Measurements from ENCODE around the gene MRPS25.
A peak's percentile ranks its signal among the peaks of the same experiment; 100 is the strongest.

The MRPS25 gene

DNA sequence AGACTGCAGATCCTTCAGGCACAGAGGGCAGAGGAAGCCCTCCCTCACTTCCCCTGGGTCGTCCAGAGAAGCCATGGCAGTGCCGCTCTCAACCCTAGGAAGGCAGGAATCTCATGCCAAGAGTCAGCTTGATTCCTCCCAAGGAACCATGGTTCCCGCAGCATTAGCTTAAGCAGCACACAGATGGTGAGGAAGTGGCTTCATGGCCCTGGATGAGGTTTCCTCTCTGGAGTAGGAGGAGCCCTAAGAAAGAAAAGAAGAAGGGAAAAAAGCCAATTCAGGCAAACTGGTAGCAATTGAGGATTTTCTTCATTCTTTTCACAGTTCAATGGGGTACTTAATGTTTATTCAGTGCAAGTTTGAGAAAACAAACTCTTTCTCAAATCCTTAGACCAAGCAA is 30.9 kb upstream of the MRPS25 start:
- H3K4me3 ChIP-seq (ENCODE audit: low read length), result no peak overlapping the region
- no peak for TF ChIP-seq ZNF274 (IDR thresholded peaks at IDR 0.05; ENCODE audit: low read depth, low read length)

DNA sequence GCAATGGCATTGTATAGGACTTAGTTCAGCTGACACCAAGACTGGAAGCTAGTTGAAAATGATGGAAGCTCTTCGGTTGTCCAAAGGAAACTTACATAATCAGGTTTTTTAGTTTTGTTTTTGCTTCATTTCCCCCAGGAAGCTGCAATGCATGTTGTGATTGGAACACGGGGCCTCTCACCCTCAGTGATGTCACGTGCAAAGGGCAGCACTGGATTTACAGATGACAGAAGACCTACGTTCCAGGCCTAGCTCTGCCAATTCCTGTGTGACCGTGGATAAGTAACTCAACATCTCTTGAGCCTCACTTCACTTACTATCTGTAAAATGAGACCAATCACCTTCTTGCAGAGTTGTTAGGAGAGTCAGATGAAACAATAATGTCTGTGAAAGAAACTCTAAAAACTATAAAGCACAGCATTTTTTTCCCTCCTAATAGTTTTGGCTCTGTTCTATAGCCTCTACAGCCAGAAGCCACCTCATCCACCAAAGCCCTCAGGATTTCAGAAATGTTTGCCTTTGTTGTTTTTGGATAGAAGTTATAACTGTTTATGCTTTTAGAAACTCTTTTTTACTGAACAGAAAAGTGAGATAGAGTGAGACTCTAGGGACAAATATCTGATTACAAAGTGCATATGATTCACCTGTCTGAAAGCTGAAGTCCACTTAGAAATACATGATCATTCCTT is 29.2 kb upstream of the MRPS25 start:
- no peak for TF ChIP-seq ZNF274 (IDR thresholded peaks at IDR 0.05; ENCODE audit: low read depth, low read length)
- no peak overlapping the region for H3K4me3 ChIP-seq (ENCODE audit: low read length)

DNA sequence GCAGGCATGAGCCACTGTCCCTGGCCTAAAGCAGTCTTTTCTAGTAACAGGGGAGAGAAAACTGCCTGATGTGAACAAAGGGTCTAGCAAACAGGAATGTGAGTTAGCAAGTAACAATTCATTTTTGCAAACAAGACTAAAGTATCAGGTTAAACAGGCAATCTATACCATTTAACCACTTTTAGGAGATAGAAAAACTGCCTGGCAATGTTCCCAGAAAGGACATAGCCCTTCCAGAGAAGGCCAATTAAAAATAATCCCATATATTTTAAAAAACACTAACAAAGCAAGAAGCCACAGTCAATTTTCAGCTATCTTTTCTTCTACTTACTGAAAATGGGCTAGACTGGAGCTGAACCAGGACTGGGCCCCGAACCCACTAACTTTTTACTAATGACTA is 27.6 kb upstream of the MRPS25 start:
- no peak overlapping the region for H3K4me3 ChIP-seq (ENCODE audit: low read length)
- TF ChIP-seq ZNF274 (IDR thresholded peaks at IDR 0.05; ENCODE audit: low read depth, low read length), result no peak

DNA sequence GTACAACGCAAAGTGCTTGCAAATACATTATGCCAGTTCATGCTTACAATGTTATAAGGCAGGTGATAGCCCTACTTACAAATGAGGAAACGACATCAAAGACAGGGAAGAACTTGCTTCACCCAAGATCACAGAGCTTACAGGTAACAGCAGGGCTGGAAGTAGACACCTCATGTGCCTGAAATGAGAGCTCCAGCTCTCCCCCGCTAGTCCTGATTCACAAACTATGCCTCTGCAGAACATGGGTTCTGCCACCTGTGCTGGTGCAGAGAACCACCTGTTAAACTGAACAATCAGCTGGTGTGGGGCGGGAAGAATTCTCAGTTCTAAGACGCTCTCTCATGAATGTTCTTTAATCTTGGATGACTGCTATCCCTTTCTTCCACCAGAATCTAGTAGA is 26.5 kb upstream of the MRPS25 start:
- TF ChIP-seq ZNF274 (IDR thresholded peaks at IDR 0.05; ENCODE audit: low read depth, low read length), result no peak
- H3K4me3 ChIP-seq (ENCODE audit: low read length), result no peak overlapping the region

DNA sequence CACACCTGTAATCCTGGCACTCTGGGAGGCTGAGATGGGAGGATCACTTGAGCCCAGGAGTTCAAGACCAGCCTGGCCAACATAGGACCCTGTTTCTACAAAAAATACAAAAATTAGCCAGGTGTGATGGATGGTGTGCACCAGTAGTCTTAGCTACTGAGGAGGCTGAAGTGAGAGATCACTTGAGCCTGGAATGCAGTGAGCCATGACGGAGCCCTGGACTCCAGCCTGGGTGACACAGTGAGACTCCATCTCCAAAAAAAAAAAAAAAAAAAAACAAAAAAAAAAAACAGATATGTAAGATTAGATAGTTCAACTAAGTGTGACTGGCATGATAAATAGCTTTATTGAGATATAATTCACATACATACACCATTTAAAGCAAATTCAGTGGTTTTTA is 24.1 kb upstream of the MRPS25 start:
- TF ChIP-seq ZNF274 (IDR thresholded peaks at IDR 0.05; ENCODE audit: low read depth, low read length), result no peak

DNA sequence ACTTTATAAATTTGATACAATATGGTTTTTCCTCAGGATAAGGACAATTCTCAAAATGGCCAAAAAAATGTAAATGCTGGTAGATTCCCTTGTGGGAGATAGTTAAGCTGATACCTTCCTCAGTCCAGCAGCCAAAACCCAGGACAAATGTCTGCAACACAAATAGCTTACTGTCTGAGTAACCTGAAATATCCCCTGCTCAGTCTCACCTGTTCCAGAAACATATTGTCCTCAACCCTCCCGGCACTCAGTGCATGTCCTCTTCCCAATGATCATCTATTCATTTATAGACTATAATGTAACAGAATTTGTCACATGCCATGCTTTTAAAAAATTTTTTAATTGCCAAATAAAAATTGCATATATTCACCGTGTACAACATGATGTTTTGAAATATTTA is 21.6 kb upstream of the MRPS25 start:
- no peak for TF ChIP-seq ZNF274 (IDR thresholded peaks at IDR 0.05; ENCODE audit: low read depth, low read length)
- H3K4me3 ChIP-seq (ENCODE audit: low read length), result no peak overlapping the region

More for the DNA sequence above, 24.1 kb upstream of the MRPS25 start:
- no peak overlapping the region for H3K4me3 ChIP-seq (ENCODE audit: low read length)

DNA sequence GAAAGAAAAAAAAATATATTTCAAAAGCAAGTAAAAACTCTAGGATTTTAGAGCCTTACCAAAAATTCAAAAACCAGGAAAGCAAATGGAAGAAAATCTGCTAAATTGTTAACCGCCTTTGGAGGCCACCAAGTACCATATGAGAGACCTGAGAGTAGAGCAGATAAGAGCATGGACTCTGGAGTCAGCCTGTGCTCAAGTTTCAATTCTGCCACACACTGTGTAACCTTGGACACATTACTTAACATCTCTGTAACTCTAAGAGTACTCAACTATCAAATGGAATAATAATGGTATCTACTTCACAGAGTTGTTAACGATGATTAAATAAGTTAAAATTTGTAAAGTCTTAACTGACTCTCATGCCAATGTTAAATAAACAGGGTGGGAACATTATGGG is 21.1 kb upstream of the MRPS25 start:
- H3K4me3 ChIP-seq (ENCODE audit: low read length), result no peak overlapping the region
- TF ChIP-seq ZNF274 (IDR thresholded peaks at IDR 0.05; ENCODE audit: low read depth, low read length), result no peak

DNA sequence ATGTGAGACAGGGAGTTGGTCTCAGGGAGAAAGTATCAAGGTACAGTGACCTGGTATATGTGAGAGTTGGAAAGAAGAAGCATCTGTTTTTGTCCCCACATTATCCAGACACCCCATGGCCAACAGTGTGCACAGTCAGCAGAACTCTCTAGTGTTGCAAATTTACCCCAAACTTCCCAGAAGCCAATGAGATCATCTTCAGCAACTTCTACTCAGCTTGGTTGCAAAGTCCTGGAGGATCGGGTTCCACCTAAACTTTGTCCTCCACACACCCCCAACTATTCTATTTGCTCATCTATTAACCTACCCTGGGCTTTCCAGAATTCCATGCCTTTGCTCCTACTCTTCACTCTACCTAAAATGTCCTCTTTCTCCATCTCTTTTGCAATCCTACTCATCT is 18.1 kb upstream of the MRPS25 start:
- TF ChIP-seq ZNF274 (IDR thresholded peaks at IDR 0.05; ENCODE audit: low read depth, low read length), result no peak

DNA sequence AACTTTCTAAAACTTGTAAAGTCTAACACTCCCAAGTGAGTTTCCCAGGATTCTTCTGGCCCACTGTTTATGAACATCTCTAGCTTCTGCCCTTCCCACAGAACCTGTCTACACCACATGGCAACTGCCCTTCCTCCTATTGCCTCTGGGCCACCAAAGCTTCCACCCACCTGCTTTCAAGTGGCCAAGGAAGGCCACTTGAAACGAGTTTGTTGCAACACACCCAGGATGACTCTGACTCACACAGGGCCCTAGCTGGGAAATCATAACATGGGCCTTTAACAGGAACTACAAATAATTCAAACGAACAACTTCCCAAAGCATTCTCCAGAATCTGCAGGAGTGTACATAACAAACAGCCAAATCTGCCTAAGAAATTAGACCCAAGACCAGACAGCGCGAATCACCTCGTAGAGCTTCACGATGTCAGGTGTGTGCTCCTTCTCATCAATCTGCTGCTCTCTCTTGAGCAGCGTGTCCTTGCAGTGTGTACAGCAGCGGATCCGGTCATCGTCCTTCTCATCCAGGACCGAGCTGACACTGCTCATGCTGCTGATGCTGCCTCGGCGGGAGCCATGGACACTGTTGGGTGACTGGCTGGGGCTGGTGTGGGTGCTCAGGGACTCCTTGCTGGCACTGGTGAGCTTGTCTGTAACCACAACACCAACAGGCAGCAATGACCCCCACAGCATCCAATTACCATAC is 17.0 kb upstream of the MRPS25 start:
- H3K4me3 ChIP-seq (ENCODE audit: low read length), result no peak overlapping the region
- TF ChIP-seq ZNF274 (IDR thresholded peaks at IDR 0.05; ENCODE audit: low read depth, low read length), result no peak

More for the DNA sequence above, 18.1 kb upstream of the MRPS25 start:
- no peak overlapping the region for H3K4me3 ChIP-seq (ENCODE audit: low read length)

DNA sequence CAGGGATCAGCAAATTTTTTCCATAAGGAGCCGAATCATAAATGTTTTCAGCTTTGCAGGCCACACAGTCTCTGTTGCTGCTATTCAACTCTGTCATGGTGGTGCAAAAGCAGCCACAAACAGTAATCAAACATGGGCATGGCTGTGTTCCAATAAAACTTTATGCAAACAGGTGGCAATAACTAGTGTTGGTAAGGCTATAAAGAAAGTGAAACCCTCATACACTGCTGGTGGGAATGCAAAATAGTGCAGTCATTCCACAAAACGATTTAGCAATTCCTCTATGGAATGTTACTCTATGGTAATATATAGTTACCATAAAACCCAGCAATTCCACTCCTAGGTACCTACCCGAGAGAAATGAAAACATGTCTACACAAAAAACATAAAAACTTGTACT is 14.0 kb upstream of the MRPS25 start:
- no peak overlapping the region for H3K4me3 ChIP-seq (ENCODE audit: low read length)
- no peak for TF ChIP-seq ZNF274 (IDR thresholded peaks at IDR 0.05; ENCODE audit: low read depth, low read length)

DNA sequence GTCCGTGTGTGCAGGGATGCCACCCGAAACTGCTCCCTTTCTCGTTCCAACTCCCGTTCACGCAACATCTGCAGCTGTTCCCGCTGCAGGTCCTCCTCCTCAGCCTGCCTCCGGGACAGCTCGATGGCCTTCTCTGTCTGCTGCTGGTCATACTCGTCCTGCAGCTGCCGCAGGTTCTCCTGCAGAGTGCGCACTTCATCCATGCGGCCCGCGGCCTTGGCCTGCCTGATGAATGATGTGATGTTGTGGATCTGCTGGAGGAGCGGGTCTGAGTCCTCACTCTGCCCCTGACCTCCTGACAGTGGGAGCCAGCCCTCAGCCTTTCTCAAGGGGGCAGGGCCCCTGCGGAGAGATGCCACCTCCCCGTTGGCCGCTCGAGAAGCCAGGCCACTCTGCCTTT is 9.4 kb upstream of the MRPS25 start:
- no peak for TF ChIP-seq ZNF274 (IDR thresholded peaks at IDR 0.05; ENCODE audit: low read depth, low read length)
- H3K4me3 ChIP-seq (ENCODE audit: low read length), result no peak overlapping the region

DNA sequence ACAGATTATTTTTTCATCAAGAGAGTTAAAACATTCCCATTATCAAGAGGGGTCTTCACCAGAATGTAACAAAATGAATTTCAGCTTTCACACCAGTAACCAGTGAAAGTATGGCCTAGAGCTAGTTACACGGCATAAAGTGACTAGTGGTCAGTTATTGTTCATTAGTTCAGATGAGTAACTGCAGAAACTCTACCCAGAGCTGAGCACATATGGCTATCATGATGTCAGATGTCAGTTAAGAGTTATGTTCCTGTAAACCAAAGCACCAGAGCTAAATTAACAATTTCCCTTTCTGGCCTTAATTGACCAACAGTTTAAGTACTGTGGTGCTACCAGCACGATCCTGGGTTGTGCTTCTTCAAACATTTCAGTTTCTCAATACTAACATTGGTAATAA is 6.6 kb upstream of the MRPS25 start:
- TF ChIP-seq ZNF274 (IDR thresholded peaks at IDR 0.05; ENCODE audit: low read depth, low read length), result no peak
- no peak overlapping the region for H3K4me3 ChIP-seq (ENCODE audit: low read length)

DNA sequence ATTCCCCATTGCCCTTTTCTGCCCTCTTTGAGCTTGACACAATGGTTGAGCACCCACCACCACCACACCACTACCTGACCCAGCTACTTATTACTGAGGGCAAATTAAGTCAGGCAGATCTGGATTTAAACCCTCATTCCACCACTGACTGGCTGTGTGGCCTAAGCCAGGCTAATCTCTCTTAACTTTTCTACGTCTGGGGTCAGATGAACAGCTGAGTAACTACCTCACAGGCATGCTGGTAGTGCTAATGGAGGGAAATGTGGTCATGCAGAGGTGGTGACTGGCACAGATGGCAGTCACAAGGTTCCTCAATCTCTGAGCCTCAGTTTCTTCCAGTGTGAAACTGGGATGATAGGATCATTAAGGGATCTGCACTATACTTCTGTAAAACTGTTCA is 4.3 kb upstream of the MRPS25 start:
- TF ChIP-seq ZNF274 (IDR thresholded peaks at IDR 0.05; ENCODE audit: low read depth, low read length), result no peak
- H3K4me3 ChIP-seq (ENCODE audit: low read length), result no peak overlapping the region

DNA sequence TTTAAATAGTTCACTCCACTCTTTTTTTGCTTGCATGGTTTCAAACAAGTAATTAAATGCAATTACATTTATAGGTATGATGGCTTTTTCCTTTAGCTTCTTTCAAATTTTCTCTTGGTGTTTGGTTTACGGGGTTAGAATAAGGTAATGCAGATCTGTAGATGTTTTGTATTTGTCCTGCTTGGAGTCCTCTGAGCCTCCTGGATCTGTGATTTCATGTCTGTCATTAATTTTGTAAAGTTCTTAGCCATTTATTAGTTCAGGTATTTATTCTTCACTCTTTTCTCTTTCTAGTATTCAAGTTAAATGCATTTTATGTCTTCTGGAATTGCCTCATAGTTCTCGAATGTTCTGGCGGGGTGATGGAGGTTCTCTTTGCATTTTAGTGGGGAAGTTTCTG is 1.4 kb upstream of the MRPS25 start:
- no peak for TF ChIP-seq ZNF274 (IDR thresholded peaks at IDR 0.05; ENCODE audit: low read depth, low read length)
- H3K4me3 ChIP-seq (ENCODE audit: low read length), result no peak overlapping the region

DNA sequence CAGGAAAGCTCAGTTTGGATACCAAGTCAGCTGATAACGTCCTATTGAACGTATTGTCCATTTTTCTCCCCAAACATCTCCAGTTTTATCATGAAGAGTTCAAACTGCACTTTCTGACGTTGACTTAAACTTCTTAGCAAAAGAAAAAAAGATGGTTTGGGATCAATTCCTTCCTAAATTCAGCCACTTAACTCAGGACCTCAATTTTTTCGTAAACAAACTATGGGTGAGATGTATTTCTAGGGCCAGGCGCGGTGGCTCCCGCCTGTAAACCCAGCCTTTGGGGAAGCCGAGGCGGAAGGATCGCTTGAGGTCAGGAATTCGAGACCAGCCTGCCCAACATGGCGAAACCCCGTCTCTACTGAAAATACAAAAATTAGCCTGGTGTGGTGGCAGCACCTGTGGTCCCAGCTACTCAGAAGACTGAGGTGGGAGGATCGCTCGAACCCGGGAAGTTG is 464 bp upstream of the MRPS25 start:
- H3K4me3 ChIP-seq (ENCODE audit: low read length), result peak overlapping the region; percentile 81; the same call in 1 of the 2 replicates
- TF ChIP-seq ZNF274 (IDR thresholded peaks at IDR 0.05; ENCODE audit: low read depth, low read length), result no peak
